Measurements from ENCODE around the gene TRAF1.

Gene TRAF1

DNA sequence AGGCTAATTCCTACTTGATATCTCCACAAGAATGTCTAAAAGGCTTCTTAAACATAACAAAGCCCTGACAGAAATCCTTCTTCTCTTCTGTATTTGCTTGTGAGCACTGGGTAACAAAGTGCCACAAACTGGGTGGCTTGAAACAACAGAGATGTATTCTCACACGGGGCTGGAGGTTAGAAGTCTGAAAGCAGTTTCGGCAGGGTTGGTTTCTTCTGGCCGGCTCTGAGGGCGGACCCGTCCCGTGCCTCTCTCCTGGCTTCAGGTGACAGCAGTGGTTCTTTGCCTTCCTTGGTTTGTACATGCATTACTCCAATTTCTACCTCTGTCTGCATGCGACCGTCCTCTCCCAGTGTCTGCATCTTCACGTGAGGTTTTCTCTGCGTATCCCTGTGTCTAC lies 14.0 kb upstream of the TRAF1 start:
- FAIRE-seq = no peak

DNA sequence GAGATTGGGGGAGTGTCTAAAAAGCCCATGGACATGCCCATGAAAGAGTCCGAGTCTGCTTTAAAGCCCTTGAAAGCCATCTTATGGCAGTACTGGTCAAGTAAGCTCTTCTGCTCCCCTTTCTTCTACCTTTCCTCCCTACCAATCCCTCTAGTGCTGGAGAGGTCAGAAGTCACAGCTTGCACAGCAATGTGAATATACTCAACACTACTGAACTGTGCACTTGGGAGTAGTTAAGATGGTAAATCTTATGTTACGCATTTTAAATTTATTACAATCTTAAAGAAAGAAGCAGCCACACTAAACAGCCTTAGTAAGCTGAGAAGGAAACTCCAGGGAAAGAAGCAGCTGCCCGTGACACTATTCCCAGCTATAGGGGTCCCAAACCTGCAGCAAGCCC lies 12.3 kb upstream of the TRAF1 start:
- FAIRE-seq = no peak

DNA sequence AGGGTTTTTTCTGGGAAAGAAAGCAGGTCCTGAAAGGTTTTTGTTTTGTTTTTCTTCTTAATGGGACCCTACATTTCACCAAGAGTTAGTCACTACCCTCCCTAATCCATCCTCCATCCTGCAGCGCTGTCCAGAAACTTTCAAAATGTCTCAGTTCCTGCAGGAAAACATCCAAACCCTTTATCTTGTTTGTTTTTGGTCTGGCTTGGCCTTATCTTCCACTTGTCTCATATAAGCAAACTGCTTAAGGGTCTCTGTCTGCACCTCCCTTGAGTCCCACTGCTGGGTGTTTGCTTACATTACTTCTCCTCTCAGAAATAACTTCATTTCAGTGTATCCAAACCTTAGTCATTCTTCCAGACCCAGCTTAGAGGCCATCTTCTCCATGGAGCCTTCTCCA lies 11.0 kb upstream of the TRAF1 start:
- no peak for FAIRE-seq

DNA sequence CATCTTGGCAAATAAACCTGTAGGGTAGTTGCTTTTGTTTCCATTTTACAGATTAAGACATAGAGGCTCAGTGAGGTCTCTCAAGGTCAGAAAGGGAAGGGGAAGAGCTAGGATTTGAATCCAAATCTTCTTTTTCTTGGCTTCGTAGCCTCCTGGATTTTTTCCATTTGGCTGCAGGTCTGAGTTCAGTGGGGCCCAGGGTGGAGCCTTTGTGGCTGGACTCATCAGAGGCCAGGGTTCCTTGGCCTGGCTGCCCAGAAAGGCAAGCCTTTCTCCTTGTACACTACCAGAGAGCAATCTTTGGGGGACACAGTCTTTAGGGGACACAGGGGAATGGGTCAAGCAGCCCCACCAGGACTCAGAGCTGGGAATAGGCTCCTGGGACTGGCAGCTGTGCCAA lies 10.5 kb upstream of the TRAF1 start:
- no peak for FAIRE-seq

DNA sequence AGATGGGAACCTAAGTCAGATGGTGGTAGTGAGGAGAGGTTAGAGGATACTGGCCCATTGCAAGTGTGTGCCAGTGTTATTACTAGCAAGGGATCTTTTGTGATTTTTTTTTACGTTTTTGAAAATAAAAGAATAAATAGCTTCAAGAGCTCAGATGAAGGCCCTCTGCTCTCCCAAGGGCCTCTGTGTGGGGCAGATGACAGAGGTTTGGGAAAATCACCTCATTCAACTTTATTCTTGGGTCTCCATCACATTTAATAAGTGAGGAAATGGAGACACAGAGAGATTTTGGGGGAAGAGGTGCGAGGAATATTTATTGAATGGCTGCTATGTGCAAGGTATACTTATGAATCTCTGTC lies 10.1 kb upstream of the TRAF1 start:
- FAIRE-seq = no peak

DNA sequence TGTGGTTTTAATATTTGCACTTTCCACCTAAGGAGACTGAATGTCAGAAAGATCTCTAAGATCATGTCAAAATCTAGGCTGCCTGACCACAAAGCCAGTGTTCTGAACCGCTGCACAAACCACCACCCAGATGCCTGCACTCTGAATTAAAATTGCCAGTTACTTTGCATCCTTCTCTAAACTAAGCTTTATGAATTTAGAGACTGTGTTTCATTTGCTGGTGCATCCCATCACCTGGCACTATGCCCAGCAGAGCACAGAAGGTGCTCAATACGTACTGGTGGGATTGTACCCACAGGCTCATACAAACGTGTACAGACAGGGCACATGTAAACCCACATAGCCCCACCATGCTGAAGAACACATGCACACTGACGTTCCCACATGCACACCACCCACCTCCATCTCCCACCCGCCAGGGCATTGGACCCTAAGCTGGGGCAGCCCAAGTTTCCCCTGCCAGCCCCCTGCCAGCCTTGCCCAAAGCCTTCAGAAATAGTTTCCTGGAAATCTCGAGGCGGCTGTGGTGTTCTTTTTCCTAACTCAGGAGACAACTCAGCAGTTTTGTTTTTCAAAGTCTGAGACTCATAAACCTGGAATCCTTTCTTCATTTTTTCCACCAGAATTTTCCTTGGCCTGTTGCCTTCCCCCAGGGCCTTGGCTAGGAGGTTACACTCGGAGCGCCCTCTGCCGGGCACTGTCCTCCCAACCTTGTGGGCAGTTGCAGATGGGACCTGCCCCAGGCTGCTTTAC lies 9.6 kb upstream of the TRAF1 start:
- FAIRE-seq = no peak

DNA sequence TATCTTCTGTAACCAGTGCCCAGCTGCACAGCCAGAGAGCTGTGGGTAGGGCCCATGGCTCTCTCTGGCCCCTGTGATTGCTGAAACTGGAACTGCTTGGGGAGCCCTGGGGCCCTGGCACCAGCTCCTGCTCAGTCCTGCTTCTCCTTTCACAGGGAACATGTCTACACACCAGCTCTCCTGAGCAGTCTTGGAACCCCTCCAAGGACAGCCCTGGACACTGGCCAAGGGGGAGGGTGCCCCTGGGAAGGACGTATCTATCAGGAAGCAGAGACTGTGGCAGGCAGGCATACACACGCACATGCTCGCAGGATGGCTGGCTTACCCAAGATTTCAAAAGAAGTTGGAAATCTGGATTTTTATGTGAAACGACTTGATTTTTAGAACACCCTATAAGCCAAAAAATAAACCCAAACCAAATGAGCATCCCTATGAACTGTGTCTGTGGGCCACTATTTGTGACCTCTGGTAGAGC lies 8.8 kb upstream of the TRAF1 start:
- FAIRE-seq = no peak

DNA sequence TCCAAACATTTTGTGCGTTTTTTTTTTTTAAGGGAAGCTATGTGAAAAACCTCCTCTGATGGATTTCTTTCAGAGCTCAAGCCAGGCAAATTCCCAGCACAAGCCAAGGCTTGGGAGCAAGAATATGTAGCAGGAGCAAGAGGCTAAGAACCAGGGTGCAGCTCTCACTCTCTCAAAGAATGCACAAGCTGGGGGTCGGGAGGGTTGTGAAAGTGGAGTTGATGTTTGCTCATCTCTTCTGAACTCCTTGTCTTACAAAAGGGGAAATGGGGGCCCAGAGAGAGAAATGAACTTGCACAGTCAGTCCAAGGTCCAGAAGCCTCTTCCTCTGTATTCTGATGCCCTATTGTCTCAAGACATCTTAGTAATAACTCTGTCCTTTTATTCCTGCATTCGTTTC lies 7.7 kb upstream of the TRAF1 start:
- FAIRE-seq = no peak

DNA sequence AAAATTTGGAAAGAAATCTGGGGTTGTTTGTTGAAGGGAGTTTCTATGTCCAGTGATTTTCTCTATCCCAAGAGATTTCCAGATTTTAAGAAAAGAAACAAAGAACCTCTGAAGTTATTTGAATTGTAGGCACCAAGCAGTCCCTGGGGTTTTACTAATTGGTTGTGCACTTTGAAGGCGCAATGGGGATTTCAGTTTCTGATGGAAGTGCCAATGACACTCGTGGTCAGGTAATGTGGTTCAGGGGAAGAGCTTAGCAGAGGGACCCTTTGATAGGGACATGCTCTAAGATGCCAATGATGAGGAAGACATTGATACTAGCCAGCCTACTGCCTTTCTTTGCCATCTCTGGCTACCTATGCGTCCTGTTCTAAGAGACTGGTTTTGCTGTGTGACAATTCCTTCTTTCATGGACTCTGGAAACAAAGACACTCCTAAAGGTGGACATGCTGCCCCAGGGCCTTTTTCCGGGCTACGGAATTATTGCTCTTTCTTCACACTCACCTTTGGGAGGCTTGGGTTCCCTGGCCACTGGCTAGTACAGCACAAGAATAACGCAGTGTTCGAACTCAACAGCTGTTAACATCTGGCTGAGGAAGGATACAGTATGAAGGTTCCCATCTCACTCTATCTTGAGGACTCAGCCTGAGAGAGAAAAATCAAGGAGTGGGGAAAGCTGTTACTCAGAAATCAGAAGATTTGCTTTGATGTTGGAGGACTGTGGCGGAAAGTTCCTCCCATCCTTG lies 6.9 kb upstream of the TRAF1 start:
- no peak for FAIRE-seq

DNA sequence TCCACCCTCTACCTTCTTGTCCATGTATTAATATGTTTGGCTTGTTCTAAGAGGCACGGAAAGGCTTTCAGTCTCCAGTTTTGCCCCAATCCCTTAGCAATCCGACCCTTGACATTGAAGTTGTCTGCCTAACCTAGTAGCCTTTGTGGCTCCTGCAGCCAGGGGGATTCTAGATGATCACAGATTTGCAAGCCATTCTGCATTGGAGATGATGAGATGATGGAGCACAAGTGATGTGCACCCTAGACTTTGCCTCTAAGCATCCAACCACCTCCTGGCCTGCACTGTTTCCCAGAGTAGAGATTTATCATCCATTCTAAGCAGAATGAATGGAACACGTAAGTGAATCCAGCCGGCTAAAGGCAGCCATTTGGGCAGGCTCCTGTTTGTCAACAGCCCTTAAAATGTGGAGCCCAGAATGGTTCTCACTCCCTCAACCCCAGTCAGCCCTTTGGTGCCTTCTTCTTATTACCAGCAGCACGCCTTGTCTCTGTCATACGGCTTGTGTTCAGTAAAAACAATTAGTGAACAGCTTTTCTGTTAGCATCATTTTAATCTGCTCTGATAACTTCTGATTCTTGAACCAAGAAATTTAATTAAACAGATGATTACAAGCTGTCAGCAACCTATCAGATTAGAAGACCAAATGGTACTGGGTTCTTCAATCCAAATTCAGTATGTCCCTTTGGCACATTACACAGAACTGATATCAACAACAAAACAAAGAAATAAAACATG lies 5.7 kb upstream of the TRAF1 start:
- no peak for FAIRE-seq

DNA sequence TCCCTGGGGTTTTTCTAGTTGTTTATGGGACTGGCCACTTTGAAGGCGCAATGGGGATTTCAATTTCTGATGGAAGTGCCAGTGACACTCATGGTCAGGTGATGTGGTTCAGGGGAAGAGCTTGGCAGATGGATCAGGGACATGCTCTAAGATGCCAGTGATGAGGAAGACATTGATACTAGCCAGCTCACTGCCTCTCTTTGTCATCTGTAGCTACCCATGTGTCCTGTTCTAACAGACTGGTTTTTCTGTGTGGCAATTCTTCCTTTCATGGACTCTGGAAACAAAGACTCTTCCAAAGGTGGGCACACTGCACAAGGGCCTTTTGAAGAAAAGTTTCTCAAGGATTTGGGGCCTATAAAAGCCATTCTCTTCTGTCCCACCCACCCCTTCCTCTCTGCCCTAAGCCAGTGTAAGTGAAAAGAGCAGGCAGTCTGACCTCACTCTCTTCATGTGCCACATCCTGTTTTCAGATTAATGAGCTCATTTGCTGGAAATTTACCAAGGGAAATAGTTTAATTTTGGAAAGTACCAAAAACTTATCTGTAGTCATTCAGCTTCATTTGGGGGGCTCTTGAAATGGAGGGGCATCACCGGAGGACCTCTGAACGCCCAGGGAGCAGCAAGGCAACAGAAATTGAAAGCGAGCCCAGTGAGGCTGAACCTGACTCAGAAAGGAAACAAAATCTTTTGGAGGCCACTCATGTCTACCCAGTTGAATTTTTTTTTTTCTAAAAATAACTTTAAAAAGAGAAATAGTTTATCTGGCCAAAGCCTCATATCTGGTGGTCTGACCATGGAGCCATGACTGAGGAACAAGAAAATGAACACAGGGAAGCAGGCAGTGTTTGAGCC lies 4.9 kb upstream of the TRAF1 start:
- no peak for FAIRE-seq

DNA sequence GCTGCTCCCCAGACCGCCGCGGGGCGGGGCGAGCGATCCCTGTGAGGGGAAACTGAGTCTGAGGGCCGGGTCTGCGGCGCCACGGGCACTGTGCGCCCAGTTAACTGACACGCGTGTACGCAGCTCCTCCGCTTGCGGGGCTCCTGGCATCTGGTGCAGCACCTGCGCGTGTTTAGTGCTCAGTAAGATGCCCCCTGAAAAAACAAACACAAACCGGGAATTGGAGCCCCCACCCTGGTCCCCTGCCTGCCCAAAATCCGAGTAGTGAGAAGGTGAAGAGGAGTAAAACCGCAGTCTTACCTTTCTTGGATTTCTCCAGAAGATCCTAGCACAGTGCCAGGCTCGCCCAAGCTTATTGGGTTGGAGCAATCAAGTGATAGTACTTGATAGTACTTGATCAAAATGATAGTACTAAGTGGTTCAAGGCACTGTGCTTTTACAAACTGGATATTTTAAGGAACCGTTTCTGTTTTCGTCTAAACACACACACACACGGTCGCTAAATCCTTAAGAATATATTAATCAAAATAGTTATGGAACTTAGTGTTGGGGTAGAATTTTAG lies 2.7 kb upstream of the TRAF1 start:
- no peak for FAIRE-seq

DNA sequence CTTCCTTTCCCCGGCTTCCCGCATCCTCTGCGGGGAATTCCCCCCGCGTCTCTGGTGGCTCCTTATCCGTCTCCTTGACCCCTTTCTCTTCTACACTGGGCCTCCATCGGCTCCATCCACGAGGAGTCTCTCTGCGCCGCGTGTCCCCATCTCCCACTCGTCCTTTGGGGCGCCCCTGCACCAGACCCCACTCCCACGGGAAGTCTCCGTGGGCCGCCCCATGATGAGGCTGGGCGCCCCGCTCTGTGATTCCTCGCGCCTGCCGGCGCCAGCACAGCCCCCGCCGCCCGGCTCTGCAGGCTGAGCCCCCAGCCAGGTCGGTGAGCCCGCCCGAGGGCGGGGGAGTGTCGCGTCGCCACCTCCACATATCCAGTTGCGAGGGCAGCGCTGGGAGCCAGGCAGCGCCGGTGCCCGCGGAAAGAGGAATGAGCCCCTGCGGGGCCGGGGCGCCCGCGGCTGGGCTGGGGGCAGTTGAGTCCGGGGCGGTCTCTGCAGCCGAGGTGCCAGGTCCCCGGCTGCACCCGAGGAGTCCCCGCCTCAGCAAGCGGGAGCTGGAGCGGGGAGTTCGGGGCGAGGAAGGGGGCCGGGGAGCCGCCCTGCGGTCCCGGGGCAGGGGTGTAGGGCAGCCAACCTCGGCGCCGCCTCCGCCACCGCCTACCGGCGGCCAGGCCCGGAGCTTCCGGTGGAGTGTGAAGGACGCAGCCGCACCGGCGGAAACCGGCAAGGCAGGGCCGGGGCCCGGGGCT lies 2.1 kb upstream of the TRAF1 start:
- FAIRE-seq = no peak

DNA sequence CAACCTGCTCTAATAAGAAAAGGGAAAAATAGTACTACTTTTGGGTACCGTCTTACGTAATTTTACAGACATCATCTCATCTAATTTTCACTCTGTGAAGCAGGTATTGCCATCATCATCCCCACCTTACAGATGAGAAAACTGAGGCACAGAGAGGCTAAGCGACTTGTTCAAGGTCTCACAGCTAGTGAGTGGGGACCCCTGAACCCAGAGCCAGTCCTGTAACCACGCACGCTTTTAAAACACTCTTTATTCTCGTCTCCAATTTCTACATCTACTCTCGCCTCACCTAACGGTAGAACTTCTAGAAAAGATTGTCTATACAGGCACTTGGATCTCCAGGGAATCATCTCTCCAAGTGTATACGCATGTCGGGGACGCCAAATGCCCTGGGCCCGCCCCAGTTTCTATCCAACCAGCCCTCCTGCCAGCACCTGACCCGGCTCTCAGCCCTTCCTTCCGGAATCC lies 1.5 kb upstream of the TRAF1 start:
- FAIRE-seq = no peak

DNA sequence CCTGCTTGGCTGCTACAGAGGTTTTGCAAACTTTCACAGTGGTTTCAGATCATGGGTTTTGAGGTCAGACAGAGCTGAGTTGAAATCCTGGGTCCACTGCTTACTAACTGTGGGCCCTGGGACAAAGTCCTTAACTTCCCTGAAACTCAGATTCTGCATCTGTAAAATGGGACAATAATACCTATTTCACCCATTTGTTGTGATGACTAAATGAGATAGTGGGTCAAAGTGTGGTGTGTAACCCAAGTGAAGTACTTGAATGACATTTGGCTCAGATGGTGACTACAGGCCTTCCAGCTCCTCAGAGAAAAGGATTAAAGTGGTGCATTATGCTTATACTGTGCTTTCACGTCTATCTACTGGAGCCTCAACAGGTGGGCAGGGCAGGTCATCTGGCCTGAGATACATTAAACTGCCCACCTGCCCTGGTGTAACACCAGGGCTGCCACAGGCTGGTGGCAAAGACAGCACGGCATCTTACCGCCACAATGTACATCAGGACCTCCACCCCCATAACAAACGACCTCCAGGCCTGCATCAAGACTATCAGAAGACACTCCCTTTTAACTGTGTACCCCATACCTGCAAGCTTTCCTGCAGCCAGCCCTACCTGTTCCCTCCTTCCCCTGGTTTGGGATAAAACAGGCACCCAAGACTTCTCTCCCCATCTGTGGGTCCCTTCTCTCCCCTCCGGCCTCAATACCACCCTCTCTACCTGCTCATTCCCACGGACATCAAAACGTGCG lies 846 bp upstream of the TRAF1 start:
- no peak for FAIRE-seq

DNA sequence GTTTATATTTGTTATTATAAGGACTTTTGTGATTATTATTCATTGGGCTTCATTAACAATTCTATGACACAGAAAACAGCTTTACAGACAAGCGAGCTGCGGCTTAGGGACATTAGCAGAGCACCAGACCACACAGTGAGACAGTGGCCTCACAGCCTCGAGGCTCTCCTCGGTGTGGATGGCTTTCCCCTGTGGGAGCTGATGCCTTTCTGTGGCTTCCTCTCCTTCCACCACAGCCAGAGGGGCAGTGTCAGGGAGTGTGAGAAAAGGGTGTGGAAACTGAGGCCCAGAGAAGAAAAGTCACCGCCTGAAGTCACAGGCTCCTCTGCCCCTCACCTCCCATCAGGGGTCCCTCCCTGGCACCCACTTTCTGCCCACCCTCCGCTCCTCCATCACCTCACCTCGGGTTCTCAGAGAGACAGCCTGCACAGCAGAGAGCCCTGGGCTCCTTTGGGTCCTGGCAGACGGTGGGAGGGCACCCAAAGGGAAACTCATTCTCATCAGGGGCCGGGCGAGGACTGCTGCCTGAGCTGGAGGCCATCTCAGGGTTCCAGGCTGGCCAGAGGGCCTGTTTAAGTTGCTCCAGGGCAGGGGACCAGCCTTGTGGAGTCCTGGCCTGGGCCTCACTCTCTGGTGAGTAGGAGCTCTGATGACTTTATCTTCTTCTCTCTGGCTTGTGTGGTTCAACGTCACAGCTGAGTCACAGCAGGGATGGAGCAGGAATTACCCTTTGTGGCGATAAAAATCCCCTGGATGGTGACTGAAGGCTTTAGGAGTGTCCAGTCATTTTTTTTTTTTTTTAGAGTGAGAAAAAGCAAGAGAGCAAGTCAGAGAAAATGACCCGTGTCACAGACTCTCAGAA lies 830 bp downstream of the TRAF1 start:
- FAIRE-seq = no peak

DNA sequence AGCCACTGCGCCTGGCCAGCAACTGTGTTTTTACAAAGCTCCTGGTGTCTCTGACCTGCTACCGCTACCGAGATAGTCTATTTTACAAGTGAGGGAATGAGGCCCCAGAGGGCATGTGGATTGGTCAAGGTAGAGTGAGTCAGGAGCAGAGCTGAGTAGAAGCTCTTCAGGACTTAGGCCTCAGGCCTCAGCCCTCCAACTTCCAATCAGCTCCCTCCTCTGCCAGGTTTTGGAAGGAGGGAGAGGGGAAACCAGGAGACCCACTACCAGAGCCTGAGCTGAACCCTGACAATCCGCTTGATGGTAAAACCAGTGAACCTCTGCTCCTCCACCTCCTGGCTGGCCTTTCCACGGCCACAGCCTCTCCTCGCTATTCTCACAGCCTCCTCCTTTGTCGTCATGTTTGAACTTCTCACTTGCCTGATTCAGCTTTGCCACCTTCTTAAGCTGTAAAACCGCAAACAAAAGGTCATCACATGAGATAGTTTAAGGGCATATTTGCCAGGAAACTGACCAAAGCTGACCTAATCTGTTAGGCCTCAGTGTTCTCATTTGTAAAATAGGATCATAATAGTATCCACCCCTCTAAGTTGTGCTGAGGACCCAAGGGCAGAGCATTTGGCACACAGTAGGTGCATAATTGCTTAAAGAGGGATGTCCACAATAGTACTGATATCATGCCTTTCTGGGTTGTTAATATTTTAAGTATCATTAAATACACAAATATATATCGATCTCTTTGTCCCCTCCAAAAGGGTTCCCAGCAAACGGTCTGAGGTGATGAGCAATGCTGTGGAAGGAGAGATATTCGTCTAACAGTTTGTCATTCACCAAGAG lies 1.7 kb downstream of the TRAF1 start:
- FAIRE-seq = no peak

DNA sequence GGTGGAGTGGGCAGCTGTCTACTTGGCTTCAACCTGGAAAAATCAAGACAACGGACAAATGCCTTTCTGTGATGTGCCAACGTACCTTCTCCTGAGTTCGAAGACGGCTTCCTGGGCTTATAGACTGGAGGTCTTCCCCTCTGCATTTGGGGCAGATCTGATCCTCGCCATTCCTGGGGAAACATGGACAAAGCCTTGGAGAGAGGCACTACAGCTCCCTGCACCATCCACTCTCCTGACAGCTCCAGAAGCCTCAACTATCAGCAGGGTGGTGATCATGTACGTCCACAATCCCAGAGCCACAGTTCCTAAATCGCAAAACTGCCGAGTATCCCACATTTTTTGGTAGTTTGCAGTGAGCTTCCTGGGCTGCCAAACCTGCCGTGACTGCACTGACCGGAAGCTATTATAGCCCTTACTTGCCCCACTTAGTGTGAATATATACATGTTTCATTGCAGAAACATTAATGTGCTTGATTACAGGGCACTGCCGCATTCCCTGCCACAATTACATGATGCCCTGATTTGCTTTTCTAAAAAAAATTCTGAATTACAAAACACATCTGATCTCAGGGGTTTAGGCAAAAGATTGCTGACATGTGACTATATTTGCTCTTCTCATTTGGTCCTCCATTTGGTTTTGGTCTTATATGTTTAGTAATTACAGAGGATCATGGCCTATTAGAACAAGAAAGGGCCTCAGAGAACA lies 2.8 kb downstream of the TRAF1 start:
- no peak for FAIRE-seq
